GM19035 (cell line): ENCODE data around the gene FEM1A.
"Not testable (repeated sequence)": the region's sequence is repeated elsewhere in the genome, so short reads cannot be mapped to it uniquely, and the experiment has no call there.

Experiments used
- ATAC-seq: cut with Tn5 transposase; IDR thresholded peaks from one replicate; pipeline ENCODE4 v1.9.1; 2021; ENCODE audit not compliant: unreplicated experiment

Gene FEM1A

DNA sequence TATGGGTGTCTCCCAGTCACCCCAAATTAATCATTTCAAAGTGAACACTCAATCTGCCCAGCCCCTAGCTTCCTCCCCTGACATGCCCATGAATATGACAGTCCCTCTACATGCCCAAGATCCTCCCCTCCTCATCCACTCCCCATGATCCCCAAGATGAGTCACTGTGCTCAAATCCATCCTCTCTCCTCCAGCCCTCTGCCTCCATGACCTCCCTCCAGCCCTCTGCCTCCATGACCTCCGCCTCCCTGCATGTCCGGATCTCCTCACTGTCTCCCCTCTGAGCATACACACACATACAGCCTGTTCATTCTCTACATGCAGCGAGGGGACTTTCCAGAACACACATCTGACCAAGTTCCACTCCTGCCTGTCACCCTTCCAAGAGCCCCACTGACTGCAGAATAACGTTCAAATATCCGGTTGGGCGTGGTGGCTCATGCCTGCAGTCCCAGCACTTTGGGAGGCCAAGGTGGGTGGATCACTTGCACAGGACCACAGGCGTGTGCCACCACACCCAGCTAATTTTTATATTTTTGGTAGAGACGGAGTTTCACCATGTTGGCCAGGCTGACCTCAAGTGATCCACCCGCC is 18.4 kb upstream of the FEM1A start:
- no peak for ATAC-seq

DNA sequence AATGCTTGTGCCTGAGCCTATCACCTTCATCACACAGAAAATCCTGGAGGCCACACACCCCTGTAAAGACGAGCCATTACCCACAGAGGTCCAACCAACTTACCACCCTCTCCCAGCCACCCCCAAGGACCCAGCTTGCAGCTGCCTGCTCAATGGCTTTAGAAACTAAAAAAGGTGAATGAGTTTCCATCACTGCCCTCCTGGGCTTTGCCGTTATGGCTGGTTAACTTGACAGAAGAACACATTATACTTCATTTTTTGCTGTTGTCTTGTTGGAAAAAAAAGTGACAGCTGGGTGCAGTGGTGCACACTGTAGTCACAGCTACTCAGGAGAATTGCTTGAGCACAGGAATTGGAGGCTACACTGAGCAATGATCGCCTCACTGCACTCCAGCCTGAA is 17.4 kb upstream of the FEM1A start:
- no peak for ATAC-seq

- no peak for ATAC-seq
Observed at GRCh38 chr19:4775627-4776152, 15.8 kb upstream of the FEM1A start.

- no peak for ATAC-seq
Observed at GRCh38 chr19:4776436-4777211, 14.9 kb upstream of the FEM1A start.

DNA sequence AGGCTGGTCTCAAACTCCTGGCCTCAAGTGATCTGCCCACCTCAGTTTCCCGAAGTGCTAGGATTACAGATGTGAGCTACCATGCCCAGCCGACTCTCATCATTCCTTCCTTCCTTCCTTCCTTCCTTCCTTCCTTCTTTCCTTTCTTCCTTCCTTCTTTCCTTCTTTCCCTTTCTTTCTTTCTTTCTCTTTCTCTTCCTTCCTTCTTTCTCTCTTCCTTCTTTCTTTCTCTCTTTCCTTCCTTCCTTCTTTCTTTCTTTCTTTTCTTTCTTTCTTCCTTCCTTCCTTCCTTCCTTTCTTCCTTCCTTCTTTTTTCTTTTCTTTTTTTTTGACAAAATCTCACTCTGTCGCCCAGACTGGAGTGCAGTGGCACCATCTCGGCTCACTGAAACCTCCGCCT is 13.4 kb upstream of the FEM1A start:
- not testable (repeated sequence) for ATAC-seq

GRCh38 chr19:4780860-4781259 is 10.7 kb upstream of the FEM1A start:
- no peak for ATAC-seq

GRCh38 chr19:4781801-4782200 is 9.7 kb upstream of the FEM1A start:
- ATAC-seq = no peak

- not testable (repeated sequence) for ATAC-seq
Observed at GRCh38 chr19:4786412-4787016, 5.0 kb upstream of the FEM1A start.

DNA sequence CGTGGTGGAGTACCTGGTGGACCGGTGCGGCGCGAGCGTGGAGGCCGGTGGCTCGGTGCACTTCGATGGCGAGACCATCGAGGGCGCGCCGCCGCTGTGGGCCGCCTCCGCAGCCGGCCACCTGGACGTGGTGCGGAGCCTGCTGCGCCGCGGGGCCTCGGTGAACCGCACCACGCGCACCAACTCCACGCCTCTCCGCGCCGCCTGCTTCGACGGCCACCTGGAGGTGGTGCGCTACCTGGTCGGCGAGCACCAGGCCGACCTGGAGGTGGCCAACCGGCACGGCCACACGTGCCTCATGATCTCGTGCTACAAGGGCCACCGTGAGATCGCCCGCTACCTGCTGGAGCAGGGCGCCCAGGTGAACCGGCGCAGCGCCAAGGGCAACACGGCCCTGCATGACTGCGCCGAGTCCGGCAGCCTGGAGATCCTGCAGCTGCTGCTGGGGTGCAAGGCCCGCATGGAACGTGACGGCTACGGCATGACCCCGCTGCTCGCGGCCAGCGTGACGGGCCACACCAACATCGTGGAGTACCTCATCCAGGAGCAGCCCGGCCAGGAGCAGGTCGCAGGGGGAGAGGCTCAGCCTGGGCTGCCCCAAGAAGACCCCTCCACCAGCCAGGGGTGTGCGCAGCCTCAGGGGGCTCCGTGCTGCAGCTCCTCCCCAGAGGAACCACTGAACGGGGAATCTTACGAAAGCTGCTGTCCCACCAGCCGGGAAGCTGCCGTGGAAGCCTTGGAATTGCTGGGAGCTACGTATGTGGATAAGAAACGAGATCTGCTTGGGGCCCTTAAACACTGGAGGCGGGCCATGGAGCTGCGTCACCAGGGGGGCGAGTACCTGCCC is 708 bp downstream of the FEM1A start:
- not testable (repeated sequence) for ATAC-seq

DNA sequence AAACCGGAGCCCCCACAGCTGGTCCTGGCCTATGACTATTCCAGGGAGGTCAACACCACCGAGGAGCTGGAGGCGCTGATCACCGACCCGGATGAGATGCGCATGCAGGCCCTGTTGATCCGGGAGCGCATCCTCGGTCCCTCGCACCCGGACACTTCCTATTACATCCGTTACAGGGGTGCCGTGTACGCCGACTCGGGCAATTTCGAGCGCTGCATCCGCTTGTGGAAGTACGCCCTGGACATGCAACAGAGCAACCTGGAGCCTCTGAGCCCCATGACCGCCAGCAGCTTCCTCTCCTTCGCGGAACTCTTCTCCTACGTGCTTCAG is 1.3 kb downstream of the FEM1A start:
- ATAC-seq = not testable (repeated sequence)

DNA sequence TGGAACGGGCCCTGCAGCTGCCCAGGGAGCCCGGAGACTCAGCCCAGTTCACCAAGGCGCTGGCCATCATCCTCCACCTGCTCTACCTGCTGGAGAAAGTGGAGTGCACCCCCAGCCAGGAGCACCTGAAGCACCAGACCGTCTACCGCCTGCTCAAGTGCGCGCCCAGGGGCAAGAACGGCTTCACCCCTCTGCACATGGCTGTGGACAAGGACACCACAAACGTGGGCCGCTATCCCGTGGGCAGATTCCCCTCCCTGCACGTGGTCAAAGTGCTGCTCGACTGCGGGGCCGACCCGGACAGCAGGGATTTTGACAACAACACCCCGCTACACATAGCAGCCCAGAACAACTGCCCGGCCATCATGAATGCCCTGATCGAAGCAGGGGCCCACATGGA is 1.7 kb downstream of the FEM1A start:
- ATAC-seq = not testable (repeated sequence)

DNA sequence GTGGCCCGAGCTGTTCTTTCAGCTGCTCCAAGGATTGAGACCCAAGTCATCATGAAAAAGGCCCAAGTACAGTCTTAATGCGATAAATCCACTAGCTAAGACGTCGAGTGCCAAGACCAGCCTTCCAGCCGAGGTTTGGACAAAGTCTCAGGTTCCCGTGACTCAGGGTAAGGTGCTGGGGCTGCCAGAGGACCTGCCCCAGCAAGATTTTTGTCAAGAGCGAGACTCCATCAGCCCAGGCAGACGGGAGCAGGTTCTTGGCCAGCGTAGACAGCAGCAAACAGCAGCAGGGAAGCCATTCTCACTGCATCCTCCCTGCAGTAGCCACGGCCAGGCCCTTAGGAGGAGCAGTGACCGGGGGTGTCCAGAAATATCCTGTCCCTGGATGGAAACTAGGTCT is 3.4 kb downstream of the FEM1A start:
- ATAC-seq = no peak

DNA sequence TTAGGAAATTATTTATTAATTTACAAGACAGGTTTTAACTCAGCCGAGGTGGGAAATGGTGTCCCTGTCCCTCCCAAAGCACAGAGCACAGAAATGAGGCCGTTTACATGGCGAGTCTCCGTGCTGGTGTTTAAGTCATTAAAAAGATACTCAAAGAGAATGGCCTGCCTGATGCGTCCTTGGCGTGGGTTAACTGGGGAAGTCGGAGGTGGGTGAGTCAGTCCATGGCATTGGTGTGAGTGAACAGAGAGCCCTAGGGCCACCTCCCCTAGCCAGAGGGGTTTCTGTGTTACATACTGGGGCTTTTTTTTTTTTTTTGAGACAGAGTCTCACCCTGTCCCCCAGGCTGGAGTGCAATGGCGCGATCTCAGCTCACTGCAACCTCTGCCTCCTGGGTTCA is 3.9 kb downstream of the FEM1A start:
- ATAC-seq = no peak

GRCh38 chr19:4800591-4801081 is 9.1 kb downstream of the FEM1A start:
- ATAC-seq = no peak

GRCh38 chr19:4801085-4801619 is 9.6 kb downstream of the FEM1A start:
- no peak for ATAC-seq

DNA sequence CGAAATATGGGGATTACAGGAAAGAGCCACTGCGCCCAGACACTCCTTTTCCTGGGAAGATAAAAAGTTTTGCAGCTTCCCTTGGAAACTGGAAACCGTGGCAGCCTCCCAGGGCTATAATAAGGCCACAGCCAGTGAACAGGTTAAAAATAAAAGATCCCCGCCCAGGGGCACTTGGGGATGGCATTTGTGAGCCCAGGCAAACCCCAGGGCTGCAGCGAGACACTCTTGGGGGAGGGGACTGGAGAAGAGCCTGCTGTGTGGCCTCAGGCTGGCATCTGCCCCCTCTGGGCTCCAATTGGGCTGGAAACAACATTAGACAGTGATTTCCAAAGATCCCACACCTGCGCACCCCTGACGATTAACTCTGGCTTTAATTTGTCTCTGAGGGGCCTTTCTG is 11.2 kb downstream of the FEM1A start:
- no peak for ATAC-seq

DNA sequence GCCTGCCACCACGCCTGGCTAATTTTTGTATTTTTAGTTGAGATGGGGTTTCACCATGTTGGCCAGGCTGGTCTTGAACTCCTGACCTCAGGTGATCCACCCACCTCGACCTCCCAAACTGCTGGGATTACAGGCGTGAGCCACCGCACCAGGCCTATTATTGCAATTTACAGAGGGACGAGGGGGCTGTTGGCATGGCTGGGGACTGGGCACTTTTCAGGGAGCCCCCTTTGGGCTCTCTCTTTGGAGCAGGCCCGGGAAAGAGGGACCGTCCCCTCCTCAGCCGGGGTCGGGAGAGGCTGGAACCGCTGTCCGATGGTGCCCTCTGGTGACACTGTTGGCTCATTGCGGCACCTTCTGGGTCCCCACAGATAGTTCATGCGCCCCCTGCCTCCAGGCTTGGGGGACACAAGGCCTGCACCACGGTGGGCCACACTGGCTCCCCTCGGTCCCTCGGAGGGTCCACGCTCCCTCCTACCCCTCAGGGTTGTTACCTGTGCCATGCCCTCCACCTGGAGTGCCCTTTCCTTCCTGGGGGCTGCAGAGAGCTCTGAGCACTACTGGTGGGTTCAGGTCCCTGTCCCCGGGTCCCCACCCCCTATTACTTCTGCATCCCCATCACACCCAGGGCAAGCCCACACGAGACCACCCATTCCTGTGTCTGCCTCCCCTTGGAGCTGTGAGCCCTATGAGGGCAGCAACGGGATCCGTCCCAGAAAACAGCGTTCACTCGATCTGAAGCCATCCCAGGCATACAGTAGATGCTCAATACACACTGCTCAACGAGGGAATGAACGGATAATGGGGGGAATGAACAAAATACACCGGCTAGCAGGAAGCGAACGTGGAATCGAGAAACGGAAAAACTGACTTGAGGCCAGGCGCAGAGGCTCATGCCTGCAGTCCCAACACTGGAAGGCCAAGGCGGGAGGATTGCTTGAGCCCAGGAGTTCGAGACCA is 12.5 kb downstream of the FEM1A start:
- no peak for ATAC-seq

DNA sequence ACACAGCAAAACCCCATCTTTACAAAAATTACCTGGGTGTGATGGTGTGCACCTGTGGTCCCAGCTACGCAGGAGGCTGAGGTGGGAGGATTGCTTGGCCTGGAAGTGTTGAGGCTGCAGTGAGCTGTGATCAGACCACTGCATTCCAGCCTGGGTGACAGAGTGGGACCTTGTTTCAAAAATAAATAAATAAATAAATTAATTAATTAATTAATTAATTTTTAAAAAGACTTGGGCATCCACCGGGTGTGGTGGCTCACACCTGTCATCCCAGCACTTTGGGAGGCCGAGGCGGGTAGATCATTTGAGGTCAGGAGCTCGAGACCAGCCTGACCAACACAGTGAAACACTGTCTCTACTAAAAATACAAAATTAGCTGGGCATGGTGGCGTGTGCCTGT is 13.6 kb downstream of the FEM1A start:
- not testable (repeated sequence) for ATAC-seq

DNA sequence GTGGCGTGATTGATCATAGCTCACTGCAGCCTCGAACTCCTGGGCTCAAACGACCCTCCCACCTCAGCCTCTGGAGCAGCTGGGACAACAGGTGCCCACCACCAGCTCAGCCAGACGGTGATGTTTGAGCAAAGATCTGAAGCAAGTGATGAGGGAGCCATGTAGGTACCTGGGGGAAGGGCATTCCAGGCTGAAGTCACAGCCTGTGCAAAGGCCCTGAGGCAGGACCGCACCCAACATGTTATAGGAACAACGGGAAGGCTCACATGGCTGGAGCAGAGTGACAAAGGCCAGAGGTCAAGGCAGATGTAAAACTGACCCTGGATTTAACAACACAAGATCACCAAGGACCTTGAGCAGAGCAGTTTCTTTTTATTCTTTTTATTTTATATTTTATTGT is 14.8 kb downstream of the FEM1A start:
- no peak for ATAC-seq

DNA sequence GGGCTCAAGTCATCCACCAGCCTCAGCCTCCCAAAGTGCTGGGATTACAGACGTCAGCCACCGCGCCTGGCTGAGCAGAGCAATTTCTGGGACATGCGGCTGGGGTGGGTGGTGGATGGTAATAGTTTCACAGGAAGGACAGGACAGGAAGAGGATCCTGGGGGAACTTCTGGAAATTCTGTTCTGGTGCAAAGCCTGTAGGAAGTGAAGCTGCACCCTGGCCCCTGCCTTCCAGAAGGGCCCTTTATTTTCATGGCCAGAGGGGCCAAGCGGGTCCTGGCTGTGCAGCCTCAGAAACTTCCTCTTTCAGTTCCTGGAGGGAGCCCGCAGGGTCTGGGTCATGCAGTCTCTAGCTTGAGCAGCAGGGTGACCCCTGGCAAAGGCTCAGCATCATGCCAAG is 15.7 kb downstream of the FEM1A start:
- ATAC-seq = no peak
